ENCODE measurements around the gene HCN2.
A peak's percentile ranks its signal among the peaks of the same experiment; 100 is the strongest.
"Not testable (repeated sequence)": the region's sequence is repeated elsewhere in the genome, so short reads cannot be mapped to it uniquely, and the experiment has no call there.

The HCN2 gene

GRCh38 chr19:571566-571974 is 18.1 kb upstream of the HCN2 start:
- no peak for DNase-seq

GRCh38 chr19:572140-572742 is 17.4 kb upstream of the HCN2 start, which contains the start of gene BSG:
Gene BSG, plus strand, starts transcription at chr19:572596. Its CDS starts 39 bp downstream, at chr19:572635.
- peak; percentile 99 for DNase-seq

GRCh38 chr19:572743-573518 is 16.8 kb upstream of the HCN2 start:
- no peak for DNase-seq

- no peak for DNase-seq
Measured at GRCh38 chr19:573519-573825, 16.2 kb upstream of the HCN2 start.

- no peak for DNase-seq
Measured at GRCh38 chr19:574658-575526, 14.8 kb upstream of the HCN2 start.

GRCh38 chr19:575527-576506 is 13.9 kb upstream of the HCN2 start:
- DNase-seq = no peak

- no peak for DNase-seq
Measured at GRCh38 chr19:576768-577438, 12.8 kb upstream of the HCN2 start.

GRCh38 chr19:577439-578392 is 12.0 kb upstream of the HCN2 start:
- no peak for DNase-seq

GRCh38 chr19:579111-579841 is 10.4 kb upstream of the HCN2 start:
- no peak for DNase-seq

- DNase-seq = no peak
Measured at GRCh38 chr19:579842-580155, 9.9 kb upstream of the HCN2 start.

- no peak for DNase-seq
Measured at GRCh38 chr19:580274-580835, 9.3 kb upstream of the HCN2 start.

GRCh38 chr19:581399-582111 is 8.1 kb upstream of the HCN2 start:
- DNase-seq = no peak

GRCh38 chr19:582497-583197 is 7.0 kb upstream of the HCN2 start:
- no peak for DNase-seq

- no peak for DNase-seq
Measured at GRCh38 chr19:583198-583967, 6.3 kb upstream of the HCN2 start.

- no peak for DNase-seq
Measured at GRCh38 chr19:583968-584239, 5.8 kb upstream of the HCN2 start.

GRCh38 chr19:584240-585001 is 5.3 kb upstream of the HCN2 start:
- peak; percentile 56 for DNase-seq

GRCh38 chr19:585146-585545 is 4.5 kb upstream of the HCN2 start:
- DNase-seq = not testable (repeated sequence)

Data from central memory CD4-positive, alpha-beta T cell (primary cell).